IPS-20b (cell line): Measurements from ENCODE around the gene BIN1.
"Not testable (repeated sequence)": the region's sequence is repeated elsewhere in the genome, so short reads cannot be mapped to it uniquely, and the experiment has no call there.

Experiments used
- H3K27ac ChIP-seq: one replicate; pipeline ENCODE4 v1.5.1; 2013; ENCODE audit warnings: low read length
- H3K27me3 ChIP-seq: 2 replicates; pipeline ENCODE4 v1.6.1; 2013; ENCODE audit warnings: mild to moderate bottlenecking, low read length, inconsistent platforms; ENCODE audit not compliant: insufficient read depth
- H3K36me3 ChIP-seq: 2 replicates; pipeline ENCODE4 v1.6.1; 2013; ENCODE audit warnings: low read depth, mild to moderate bottlenecking, inconsistent platforms, low read length, moderate library complexity; ENCODE audit not compliant: insufficient read depth
- H3K4me1 ChIP-seq: 2 replicates; pipeline ENCODE4 v1.6.1; 2013; ENCODE audit warnings: mild to moderate bottlenecking, control low read depth, inconsistent platforms, low read length, moderate library complexity; ENCODE audit not compliant: insufficient read depth
- H3K4me3 ChIP-seq: 2 replicates; pipeline ENCODE4 v1.5.1; 2013; ENCODE audit warnings: mild to moderate bottlenecking, low read length, inconsistent platforms
- H3K9ac ChIP-seq: 2 replicates; pipeline ENCODE4 v1.6.1; 2013; ENCODE audit warnings: low read depth, mild to moderate bottlenecking, inconsistent platforms, low read length, moderate library complexity
- H3K9me3 ChIP-seq: 2 replicates; pipeline ENCODE4 v1.6.1; 2013; ENCODE audit warnings: mild to moderate bottlenecking, low read depth, low read length, inconsistent platforms; ENCODE audit not compliant: insufficient read depth

The BIN1 gene

GRCh38 chr2:127029350-127030051 is 77.5 kb downstream of the BIN1 start:
- H3K4me1 ChIP-seq: no peaks in the 10 kb centered on the region
- H3K4me3 ChIP-seq: no peak overlapping the region
- H3K27me3 ChIP-seq: no peaks in the 10 kb centered on the region
- H3K9me3 ChIP-seq: no peaks in the 10 kb centered on the region
- H3K9ac ChIP-seq: no peak overlapping the region
- H3K27ac ChIP-seq: no peak overlapping the region
- no peaks in the 10 kb centered on the region for H3K36me3 ChIP-seq

- not testable (repeated sequence) for H3K4me3 ChIP-seq, H3K9ac ChIP-seq, H3K27ac ChIP-seq, H3K27me3 ChIP-seq, H3K9me3 ChIP-seq, H3K4me1 ChIP-seq, H3K36me3 ChIP-seq
Measured at GRCh38 chr2:127028745-127029144, 78.2 kb downstream of the BIN1 start.

GRCh38 chr2:127027715-127028114 is 79.2 kb downstream of the BIN1 start:
- H3K27me3 ChIP-seq: no peaks in the 10 kb centered on the region

DNA sequence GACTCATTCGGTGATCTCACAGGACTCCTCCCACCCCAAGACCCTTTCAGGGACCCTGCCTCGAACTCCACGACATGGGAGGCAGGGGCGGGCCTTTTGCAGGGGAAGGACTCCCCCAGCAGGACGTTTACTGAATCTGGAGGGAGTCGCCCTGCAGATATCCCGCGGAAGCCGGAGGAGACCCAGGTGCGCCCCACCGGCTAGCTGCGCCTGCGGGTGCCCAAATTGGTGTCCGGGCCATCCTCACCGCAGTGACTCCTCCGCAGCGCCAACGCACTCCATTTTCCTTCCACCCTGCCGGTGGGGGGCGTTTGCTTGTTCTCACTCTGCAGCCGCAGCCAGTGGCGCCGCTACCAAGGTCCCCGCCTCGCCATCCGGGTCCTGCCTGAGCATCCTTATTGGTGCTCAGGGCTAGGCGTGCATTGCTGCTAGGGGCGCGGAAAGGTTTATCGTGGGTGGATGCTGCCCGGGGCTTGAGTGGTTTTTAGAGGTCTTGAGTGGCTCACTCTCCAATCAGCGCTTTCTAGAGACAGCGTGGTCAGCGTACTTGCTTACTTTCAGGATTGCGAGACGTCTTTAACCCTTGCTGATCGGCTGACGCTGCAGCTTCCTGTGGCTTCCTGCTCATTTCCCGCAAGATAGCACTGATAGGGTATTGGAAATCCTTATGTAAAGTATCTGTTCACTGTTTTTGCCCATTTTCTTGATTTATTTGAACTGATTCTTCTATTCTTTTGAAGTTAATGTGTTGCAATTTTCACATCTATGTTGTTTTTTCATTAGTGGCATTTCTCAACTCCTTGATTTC is 81.4 kb downstream of the BIN1 start:
- H3K4me1 ChIP-seq: no peaks in the 10 kb centered on the region
- peak overlapping the region; percentile 70; the same call in 1 of the 2 replicates for H3K9ac ChIP-seq
- no peak overlapping the region for H3K27ac ChIP-seq
- no peaks in the 10 kb centered on the region for H3K9me3 ChIP-seq
- peak overlapping the region; percentile 79 for H3K4me3 ChIP-seq
- no peaks in the 10 kb centered on the region for H3K36me3 ChIP-seq
- H3K27me3 ChIP-seq: no peaks in the 10 kb centered on the region

More at GRCh38 chr2:127027715-127028114, 79.2 kb downstream of the BIN1 start:
- Histone ChIP-seq H3K27ac (no peak overlapping the region), H3K36me3 (no peaks in the 10 kb centered on the region), H3K4me1 (no peaks in the 10 kb centered on the region), H3K4me3 (no peak overlapping the region), H3K9me3 (no peaks in the 10 kb centered on the region), H3K9ac (no peak overlapping the region)

DNA sequence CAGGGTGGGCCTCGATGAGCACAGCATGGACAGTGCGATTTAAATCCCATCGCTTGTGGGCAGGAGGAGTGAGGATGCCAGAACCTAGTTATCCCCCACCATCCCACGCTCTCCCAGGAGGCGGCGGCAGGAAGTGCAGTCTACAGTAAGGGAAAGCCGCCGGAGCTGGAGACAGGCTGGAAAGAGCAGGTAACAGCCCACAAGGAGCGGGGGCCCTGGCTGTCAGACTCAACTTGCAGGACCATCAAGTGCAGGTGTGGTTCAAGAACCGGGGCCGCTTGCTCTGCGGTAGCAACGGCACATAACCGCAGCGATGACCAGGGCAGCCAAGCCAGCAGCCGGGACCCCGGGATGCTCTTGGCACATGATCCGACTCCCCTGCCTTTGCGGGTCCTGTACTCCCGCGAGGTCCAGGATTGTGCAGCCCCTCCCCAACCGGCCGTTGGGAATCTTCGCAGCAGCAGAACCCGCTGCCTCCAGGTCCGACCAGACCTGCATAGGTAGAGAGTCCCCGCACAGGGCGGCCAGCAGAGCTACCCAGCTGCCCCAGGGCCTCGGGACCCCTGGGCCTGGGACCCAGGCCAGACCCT is 82.1 kb downstream of the BIN1 start:
- peak overlapping the region; percentile 70; the same call in 1 of the 2 replicates for H3K9ac ChIP-seq
- H3K9me3 ChIP-seq: no peaks in the 10 kb centered on the region
- H3K4me3 ChIP-seq: peak overlapping the region; percentile 79
- H3K27ac ChIP-seq: no peak overlapping the region
- H3K4me1 ChIP-seq: no peaks in the 10 kb centered on the region
- H3K27me3 ChIP-seq: no peaks in the 10 kb centered on the region
- H3K36me3 ChIP-seq: no peaks in the 10 kb centered on the region

GRCh38 chr2:127023504-127023903 is 83.5 kb downstream of the BIN1 start:
- Histone ChIP-seq H3K36me3 (no peaks in the 10 kb centered on the region), H3K27me3 (no peaks in the 10 kb centered on the region), H3K9me3 (no peaks in the 10 kb centered on the region), H3K27ac (no peak overlapping the region), H3K9ac (no peak overlapping the region), H3K4me3 (no peak overlapping the region), H3K4me1 (no peaks in the 10 kb centered on the region)

DNA sequence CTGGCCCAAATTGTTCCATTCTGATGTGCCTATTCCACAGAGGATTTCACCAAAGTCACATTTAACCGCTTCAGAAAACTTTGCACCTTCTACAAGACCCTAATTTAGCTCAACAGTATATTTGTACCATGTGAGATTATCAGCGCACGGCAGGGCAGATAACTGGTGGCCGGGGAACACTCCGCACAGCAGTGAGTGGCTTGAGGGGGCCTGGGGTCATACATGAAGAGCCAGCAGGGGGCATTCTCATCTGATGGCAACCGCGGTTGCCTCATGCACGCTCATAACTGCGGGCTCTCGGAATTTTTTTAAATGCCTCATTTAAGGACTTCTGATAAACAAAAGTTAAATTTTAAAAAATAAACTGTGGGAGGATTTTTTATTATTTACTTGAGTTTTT is 84.1 kb downstream of the BIN1 start:
- H3K9ac ChIP-seq: no peak overlapping the region
- H3K4me1 ChIP-seq: no peaks in the 10 kb centered on the region
- H3K4me3 ChIP-seq: no peak overlapping the region
- no peaks in the 10 kb centered on the region for H3K9me3 ChIP-seq
- H3K36me3 ChIP-seq: no peaks in the 10 kb centered on the region
- H3K27me3 ChIP-seq: no peaks in the 10 kb centered on the region
- no peak overlapping the region for H3K27ac ChIP-seq

- H3K9ac ChIP-seq: no peak overlapping the region
- no peaks in the 10 kb centered on the region for H3K9me3 ChIP-seq
- no peak overlapping the region for H3K4me3 ChIP-seq
- H3K36me3 ChIP-seq: no peaks in the 10 kb centered on the region
- no peaks in the 10 kb centered on the region for H3K27me3 ChIP-seq
- H3K27ac ChIP-seq: no peak overlapping the region
- H3K4me1 ChIP-seq: no peaks in the 10 kb centered on the region
Measured at GRCh38 chr2:127020536-127020935, 86.4 kb downstream of the BIN1 start.

DNA sequence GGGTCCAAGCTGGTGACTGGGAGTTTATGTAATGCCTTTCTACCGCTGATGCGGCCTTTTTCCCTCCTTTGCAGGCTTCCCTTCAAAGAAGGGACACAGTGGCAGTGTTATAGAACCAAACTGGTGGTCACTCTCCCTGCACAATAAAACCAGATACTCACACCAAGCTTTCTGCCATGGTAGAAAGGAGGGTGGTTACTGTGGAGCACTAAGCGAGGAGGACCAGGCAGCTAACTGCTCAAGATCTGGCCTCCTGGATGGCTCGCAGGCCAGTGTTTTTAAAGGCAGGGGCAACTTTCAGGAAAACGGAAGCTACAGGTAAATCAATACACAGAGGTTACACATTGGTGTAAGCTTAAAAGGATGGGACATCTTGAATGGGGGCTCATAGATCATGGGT is 89.4 kb downstream of the BIN1 start:
- H3K9ac ChIP-seq: no peak overlapping the region
- H3K27ac ChIP-seq: no peak overlapping the region
- no peaks in the 10 kb centered on the region for H3K27me3 ChIP-seq
- no peaks in the 10 kb centered on the region for H3K9me3 ChIP-seq
- H3K36me3 ChIP-seq: no peaks in the 10 kb centered on the region
- peaks cover 6% of the 10 kb centered on the region; the same call in 1 of the 2 replicates for H3K4me1 ChIP-seq
- no peak overlapping the region for H3K4me3 ChIP-seq

DNA sequence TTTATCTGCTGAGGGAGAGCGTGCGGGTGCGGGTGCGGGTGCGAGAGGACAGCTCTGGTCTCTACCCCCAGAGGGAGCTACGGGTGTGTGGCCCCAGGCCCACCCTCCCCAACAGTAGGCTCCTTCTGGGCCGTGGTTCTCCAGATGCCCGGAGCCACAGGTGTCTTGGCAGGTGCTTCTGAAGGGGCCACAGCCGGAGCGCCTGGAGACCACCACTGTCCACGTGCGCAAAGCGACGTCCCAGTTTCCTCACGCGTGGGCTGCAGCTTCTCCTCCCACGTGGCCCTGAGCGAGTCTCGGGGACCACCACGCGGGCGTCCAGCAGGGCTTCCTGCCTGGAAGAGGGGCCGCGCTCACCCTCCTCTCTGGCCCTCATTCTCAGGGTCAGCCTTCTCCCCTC is 90.6 kb downstream of the BIN1 start:
- no peaks in the 10 kb centered on the region for H3K27me3 ChIP-seq
- H3K4me3 ChIP-seq: no peak overlapping the region
- H3K4me1 ChIP-seq: peaks cover 6% of the 10 kb centered on the region; the same call in 1 of the 2 replicates
- H3K27ac ChIP-seq: no peak overlapping the region
- H3K9ac ChIP-seq: no peak overlapping the region
- H3K36me3 ChIP-seq: no peaks in the 10 kb centered on the region
- H3K9me3 ChIP-seq: no peaks in the 10 kb centered on the region

GRCh38 chr2:127015106-127015910 is 91.6 kb downstream of the BIN1 start:
- no peaks in the 10 kb centered on the region for H3K27me3 ChIP-seq
- no peaks in the 10 kb centered on the region for H3K9me3 ChIP-seq
- H3K27ac ChIP-seq: no peak overlapping the region
- no peak overlapping the region for H3K4me3 ChIP-seq
- H3K4me1 ChIP-seq: peaks cover 6% of the 10 kb centered on the region; the same call in 1 of the 2 replicates
- H3K36me3 ChIP-seq: no peaks in the 10 kb centered on the region
- H3K9ac ChIP-seq: no peak overlapping the region
